Fibroblast of peridontal ligament (primary cell): ENCODE measurements around the gene ARHGAP42.
"Not testable (repeated sequence)": the region's sequence is repeated elsewhere in the genome, so short reads cannot be mapped to it uniquely, and the experiment has no call there.

Experiments used
- DNase-seq: peaks from one replicate; pipeline ENCODE4 v3.0.0-alpha.2; 2010; ENCODE audit errors: extremely low read depth

The ARHGAP42 gene

DNA sequence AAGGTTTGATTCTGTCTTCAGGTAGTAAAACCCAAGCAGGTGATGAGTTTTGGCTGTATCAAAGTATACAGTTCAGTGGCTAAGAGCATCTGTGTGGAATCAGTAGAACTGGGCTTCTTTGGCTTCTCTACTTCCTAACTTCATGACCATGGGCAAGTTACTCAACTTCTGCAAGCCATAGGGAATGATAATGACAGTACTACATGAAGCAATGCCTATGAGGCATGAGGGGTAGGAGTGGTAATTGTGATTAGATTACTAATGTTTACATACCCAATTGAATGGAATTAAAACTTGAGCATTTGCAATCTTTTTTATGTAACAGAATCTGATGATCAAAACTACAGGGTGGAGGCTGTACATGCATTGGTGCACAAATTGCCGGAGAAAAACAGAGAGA is 278.3 kb downstream of the ARHGAP42 start:
- DNase-seq = peak; percentile 8

DNA sequence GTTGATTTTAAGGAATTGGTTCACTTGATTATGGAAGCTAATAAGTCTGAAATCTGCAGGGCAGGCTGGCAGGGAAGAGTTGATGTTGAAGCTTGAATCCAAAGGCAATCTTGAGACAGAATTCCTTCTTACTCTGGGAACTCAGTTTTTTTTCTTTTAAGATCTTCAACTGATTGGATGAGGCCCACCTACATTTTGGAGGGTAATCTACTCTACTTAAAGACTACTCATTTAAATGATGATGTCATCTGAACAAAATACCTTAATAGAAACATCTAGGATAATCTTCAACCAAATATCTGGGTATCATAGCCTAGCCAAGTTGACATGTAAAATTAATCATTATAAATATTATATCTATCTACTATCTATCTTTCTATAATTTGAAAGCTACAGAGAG is 279.3 kb downstream of the ARHGAP42 start:
- no peak for DNase-seq

DNA sequence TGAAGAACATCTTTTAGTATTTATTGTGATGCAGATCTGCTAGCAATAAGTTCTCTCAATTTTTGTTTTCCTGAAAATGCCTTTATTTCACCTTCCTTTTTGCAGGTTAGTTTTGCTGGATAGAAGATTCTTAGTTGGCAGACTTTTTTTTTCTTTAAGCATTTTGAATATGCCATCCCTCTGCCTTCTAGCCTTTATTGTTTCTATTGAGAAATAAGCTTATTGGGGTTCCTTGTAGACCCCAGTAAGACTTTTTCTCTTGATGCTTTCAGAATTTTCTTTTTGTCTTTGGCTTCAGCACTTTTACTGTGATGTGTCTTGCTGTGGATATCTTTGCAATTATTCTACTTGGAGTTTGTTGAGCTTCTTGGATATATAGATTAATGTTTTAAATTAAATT is 281.9 kb downstream of the ARHGAP42 start:
- DNase-seq = no peak

DNA sequence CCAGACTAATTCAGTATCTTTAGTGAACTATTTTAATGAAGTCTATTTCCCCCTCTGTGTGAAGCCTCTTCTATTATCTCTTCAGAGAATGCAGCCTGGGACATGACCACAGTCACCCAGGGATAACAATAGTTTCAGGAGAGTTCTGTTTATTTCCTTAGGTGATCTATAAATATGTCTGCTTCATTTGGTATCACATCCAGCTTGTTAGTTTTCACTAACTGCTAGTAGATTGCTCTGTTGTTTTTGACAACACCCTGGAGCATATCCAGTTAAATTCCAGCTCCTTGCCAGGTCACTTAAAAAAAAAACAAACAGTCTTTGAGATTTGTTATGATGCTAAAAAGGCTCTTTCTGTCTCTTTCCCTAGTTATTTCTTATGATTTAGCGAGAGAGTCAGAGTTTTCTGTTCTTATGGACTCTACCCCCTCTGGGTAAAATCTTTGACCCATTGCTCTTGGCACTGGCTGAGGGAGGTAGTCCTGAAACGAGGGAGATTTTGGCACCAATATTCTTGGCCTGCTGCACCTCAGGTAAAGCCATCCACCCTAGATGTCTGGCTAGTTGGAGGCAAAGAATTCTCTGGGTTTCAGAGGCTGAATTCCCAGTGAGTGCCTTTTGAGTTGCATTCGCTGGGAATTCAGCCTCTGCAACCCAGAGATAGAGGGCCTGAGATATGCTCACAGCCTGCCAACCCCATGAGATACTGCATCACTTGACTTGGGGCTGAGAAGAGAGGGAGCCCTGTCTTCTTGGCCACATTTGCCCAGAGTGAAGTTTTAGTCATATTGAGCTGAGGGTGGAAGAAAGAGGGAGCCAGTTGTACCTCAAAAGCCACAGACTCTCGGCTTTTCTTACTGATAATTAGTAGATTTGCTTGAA is 283.4 kb downstream of the ARHGAP42 start:
- no peak for DNase-seq

DNA sequence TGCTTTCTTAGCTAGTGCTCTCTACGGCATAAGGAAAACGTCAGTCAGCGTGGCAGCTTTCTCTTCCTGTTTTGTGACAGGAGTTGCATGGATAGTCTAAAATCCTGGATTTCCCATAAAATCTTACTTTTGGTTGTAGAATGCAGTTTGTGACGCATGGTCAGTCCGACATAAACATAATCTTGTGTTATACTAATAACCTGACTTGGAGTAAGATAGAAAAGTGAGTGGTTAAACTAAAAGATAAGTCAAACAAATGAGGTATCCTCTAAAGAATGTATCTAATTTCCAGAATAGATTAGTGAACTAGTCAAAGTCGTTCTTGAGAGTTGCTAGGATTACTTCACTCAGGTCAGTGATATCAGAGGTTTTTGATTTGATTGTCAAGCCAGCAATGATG is 285.0 kb downstream of the ARHGAP42 start:
- DNase-seq = no peak

DNA sequence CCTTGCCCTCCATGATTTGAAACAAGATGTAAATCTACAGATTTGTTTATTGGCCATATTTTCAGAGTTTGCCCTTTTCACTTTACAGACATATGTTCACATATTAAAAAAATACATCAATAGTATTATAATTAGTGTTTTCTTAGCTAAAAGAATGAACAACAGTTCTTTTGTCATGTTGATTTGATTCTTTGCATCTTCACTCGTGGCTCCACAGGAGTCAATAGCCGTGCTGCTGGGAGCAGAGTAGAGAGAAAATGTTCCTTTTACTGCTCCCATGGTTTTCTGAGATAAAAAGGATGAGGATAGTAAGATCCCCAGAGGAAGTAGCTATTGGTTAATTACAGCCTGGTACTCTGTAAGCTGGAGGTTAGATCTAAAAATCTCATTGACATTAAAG is 291.4 kb downstream of the ARHGAP42 start:
- DNase-seq = no peak

DNA sequence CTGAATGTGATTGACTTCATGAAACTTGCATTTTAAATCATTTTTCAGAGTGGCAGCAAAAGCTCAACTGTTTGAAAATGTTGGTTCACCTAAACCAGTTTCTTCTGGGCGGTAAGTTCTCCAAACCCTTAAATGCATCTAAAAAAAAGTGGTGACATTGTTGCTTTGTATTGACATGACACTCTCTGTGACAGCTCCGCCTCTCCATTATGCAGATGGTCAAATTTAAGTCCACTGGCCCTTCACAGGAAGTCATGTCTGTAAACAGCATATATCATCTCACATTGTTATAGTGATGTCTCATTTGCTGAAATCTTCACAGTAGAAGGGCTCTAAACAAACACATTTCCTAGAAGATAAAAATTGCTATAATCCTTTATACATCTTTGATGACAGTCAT is 291.9 kb downstream of the ARHGAP42 start:
- no peak for DNase-seq

DNA sequence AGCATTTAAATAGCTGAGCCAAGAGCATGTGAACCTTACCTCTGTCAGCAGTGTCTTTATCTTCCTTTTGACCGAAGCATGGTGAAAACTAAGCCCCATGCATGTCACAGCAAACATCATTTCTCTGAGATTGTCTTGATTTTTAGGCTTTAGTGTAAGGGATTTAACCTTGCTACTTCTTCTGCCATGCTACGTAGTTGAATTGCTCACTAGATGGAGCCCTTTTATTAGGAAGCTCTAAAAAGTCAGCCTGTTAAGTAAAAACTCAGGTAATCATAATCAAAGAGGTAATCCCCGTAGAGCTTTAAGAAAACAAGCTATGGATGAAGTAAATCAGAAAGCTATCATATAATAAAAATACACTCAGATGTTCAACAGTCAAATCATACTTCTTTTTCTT is 293.1 kb downstream of the ARHGAP42 start:
- DNase-seq = peak; percentile 6

DNA sequence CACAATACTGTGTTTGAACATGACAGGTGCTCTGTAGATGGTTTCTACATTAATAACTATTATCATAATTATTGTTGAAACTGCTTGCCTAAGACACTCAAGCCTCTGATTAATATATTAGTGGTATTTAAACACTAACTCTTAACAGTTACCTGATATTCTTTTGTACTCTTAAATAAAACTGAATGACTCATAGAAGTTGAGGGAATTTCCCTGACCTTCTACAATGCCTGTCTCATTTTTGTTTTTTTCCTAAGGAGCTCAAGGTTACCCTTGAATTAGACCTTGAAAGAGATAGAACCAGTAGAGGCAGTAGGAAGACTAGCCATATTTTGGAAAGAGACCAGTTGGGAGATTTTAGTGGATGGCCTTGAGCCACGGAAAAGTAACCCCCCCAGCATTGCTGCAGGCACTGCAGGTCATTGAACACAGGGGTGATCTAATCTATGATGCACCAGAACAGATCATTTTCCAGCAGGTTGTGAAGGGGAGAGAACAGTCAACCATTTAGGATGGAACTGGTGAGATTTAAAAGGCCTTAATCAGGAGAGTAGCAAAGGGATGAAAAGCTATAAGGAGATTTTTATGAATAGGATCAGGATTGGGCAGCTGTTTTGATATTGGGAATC is 294.2 kb downstream of the ARHGAP42 start:
- no peak for DNase-seq

DNA sequence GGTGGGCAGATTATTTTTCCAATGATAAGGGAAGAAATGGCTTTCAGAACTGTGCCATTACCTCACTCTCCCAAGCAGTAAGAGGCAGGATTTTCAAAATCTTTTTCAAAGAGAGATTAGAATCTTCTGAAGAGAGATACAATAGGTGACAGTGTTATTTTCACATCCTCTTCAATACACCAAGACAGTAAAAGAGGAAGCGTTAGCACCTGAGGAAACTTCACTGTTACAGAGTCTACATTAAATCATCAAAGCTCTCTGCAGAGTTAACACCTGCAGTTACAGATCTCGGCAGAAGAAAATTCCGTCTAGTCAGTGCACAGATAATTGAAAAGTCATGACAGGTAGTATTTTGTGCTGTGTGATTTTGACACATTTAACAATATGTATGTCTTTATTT is 297.6 kb downstream of the ARHGAP42 start:
- DNase-seq = no peak

DNA sequence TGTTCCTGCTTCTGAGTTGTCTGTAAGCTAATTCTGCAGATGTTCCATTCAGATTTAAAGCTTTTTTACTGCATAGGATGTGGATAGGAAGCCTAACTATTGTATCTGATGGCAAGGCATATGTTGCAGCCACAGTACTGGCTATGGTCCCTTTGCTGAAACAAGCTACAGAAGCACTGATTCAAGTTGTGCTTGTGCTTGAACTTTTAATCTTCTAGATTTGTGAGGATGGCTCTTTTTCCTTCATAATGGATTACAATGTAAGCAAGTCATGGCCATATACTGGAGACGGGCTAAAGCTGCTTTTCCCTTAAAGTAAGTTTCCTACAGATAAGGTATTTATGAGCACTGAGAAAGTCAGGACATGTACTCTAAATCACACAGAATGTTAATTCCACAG is 303.8 kb downstream of the ARHGAP42 start:
- no peak for DNase-seq

DNA sequence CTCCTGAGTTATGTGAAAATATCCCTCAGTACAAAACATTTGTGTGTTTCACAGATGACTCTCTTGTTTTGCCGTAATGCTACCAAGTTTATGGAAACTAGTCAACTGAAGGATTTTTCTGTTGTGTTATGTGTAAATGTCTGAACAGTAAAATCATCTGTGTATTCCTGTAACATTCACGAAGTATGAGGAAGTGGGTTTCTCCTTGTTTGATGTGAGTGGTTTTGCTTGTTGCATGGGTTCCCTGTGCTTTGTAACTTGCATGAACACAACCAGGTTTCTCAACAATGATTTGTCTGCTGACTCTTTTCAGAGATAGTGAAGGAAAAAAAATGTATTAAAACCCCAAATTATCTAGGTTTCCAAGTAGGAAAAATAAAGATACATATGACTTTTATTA is 304.5 kb downstream of the ARHGAP42 start:
- peak; percentile 5 for DNase-seq

DNA sequence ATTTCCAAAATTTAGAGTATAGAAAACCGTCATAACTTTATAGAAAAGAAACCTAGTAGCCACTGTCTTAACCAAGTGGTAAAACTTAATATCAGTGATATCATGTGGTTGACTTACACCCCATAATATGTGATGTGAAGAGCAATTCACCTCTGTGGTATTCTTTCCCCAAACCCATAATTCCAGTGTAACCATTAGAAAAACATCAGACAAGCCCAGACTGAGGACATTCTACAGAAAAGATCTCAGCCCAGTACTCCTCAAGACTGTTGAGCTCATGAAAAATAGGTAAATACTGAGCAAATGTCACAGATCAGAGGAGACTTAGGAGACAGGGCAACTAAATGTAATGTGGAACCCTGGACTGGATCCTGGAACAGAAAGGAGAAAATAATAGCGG is 307.9 kb downstream of the ARHGAP42 start:
- no peak for DNase-seq

DNA sequence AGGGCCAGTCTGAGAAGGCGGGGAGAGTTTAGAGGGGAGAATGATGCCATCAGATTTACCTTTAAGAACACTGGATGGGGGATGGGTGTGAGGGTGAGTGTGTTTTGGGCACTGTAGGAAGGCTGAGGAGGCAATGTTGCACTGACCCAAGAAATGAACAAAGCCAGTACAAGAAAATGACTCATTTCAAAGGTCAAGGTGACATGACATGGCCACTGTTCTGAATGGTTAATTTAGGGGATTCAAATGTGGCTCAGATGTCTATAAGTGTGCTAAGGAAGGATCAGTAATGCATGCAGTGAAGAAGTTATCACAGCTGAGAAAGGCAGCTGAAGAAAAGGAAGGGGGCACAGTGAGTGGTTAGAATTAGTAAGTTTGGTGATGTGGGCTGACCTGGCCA is 312.7 kb downstream of the ARHGAP42 start:
- no peak for DNase-seq

DNA sequence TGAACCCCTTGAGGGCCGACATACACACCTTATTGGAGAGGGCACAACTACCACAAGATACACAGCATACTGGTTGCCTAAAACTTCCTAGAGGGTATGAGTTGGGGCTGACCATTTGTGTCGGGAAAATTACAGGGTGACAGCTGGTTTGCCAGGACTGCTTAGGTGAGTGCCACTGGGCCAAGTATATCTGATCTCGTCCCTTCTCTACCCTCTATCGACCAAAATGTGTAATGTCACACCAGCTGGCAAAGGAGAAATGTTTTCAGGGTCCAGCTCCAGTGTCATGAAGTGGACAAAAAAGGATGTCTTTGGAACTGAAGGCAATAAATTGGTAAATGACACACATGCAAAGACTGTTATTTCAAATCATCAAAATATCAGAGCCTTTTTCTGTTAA is 316.4 kb downstream of the ARHGAP42 start:
- DNase-seq = no peak

DNA sequence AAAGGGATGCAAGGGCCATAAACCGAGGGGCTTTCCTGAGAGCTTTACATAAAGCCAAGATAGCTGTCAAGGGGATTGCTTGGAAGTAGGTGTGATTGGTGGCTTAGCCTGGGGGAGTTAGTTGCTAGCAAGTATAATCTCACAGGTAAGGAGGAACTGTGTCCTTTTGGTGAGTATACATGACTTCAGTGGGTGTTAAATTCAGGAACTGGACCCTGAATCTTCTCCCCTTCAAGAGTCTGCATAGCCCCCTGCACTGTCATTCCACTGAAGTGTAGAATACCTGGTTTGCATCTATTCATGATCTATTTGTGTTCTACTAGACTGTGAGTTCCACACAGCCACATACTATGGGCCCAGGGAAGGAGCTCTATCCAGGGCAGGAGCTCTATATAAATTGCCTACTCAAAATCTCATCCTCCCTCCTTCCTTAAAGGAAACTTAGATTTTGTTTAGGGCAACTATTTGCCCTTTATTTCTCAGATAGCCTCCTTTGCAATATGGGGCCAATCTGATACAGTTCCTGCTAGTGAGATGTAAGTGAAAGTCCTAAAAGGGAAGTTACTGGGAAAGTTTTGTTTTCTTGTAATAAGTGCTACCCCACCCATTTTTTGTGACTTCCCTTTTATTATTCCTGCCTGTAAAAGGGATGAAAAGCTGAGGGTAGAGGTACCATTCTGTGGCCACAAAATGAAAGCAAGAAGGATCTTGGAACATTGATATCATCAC is 322.0 kb downstream of the ARHGAP42 start:
- no peak for DNase-seq

DNA sequence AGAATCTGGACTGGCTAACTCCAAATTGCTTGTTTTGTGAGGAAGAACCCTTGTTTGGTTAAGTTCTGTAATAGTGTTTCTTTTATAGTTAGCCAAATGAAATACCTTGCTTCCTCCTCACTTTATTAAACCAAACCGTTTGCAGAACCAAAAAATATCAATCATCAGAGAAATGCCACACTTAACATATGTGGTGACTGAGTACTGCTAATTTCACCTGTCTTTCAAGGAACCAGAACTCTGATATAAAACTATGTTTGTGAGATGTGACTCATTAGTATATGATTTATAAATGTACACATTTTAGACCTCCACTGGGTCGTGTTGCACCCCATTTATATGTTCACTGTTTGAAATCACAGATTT is 322.6 kb downstream of the ARHGAP42 start:
- DNase-seq = no peak

DNA sequence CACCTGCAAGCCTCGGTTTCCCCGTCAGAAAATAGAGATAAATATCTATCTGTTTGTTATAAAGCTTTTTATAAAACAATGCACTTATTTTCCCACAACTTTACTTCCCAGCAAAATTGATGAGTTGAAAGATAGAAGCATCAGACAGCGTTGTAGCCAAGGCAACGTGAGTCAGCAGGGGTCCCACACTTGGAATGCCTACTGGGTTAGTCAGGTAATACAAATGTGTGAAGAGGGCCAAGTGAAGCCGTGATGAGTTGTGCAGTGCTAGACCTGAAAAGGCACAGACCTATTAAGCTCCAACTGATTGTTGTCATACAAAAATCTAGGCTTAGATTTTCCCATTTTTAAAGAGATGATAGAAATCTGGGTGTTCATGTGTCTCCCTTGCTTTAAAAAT is 323.8 kb downstream of the ARHGAP42 start:
- DNase-seq = no peak

DNA sequence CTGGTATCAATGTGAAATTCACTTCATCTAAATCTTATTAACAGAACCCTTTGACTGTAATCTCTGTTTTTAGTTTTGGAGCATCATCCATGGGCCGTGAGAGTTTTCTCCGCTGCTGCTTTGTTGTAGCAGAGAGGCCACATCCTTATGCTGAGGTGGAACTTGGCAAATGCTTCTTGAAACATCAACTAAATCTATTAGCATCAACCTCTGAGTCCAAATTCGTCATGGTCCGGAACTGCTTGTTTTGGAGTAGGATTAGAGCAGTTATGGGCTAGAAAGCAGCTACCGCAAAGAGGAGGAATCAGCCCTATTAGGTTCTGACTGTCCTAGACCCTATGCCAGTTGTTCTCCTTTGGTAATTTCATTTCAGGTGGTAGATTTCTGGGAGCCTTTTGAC is 324.8 kb downstream of the ARHGAP42 start:
- no peak for DNase-seq

DNA sequence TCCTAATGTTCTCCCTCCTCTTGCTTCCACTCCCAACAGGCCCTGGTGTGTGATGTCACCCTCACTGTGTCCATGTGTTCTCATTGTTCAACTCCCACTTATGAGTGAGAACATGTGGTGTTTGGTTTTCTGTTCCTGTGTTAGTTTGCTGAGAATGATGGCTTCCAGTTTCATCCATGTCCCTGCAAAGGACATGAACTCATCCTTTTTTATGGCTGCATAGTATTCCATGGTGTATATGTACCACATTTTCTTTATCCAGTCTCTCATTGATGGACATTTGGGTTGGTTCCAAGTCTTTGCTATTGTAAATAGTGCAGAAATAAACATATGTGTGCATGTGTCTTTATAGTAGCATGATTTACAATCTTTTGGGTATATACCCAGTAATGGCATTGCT is 326.6 kb downstream of the ARHGAP42 start:
- DNase-seq = not testable (repeated sequence)

DNA sequence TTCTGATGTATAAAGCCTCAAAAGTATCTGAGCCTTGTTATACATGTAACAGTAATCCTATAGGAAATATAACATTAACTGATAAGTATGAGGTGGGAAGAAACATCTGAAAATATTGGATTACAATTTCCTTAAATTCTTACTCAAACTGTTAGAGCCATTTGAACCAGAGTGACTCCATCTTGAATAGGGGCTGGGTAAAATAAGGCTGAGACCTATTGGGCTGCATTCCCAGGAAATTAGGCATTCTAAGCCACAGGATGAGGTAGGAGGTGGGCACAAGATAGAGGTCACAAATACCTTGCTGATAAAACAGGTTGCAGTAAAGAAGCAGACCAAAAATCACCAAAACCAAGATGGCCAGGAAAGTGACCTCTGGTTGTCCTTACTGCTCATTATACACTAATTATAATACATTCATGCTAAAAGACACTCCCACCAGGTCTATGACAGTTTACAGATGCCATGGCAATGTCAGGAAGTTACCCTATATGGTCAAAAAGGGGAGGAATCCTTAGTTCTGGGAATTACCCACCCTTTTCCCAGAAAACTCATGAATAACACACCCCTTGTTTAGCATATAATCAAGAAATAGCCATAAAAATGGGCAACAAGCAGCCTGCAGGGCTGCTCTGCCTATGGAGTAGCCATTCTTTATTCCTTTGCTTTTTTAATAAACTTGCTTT is 327.7 kb downstream of the ARHGAP42 start:
- no peak for DNase-seq

DNA sequence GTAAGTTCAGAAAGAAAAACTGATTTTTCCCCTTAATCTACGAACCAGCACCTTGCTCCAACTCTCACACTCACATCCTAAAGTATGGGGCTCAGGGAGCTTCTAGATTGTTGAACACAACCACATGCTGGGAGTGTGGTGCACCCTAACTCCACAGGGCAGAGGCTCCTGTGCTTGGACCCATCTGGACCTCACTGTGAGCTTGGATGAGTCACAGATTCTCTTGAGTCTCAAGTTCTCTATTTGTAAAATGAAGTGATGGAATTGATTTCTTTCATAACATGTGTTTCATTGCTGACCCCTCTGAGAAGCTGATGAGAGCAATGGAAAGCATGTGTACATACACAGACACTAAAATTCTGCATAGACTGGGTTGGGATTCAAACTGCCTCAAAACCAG is 332.8 kb downstream of the ARHGAP42 start:
- no peak for DNase-seq
